ENCODE measurements around the gene ATAD3B.

- TF ChIP-seq, protein P1, sequence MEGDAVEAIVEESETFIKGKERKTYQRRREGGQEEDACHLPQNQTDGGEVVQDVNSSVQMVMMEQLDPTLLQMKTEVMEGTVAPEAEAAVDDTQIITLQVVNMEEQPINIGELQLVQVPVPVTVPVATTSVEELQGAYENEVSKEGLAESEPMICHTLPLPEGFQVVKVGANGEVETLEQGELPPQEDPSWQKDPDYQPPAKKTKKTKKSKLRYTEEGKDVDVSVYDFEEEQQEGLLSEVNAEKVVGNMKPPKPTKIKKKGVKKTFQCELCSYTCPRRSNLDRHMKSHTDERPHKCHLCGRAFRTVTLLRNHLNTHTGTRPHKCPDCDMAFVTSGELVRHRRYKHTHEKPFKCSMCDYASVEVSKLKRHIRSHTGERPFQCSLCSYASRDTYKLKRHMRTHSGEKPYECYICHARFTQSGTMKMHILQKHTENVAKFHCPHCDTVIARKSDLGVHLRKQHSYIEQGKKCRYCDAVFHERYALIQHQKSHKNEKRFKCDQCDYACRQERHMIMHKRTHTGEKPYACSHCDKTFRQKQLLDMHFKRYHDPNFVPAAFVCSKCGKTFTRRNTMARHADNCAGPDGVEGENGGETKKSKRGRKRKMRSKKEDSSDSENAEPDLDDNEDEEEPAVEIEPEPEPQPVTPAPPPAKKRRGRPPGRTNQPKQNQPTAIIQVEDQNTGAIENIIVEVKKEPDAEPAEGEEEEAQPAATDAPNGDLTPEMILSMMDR (IDR thresholded peaks at IDR 0.05; ENCODE audit: insufficient read depth, low read depth, low read length), result no peak
- no peak for TF ChIP-seq EZH2 (IDR thresholded peaks at IDR 0.05; ENCODE audit: insufficient read depth, low read length)
Observed at GRCh38 chr1:1542766-1543705, 71.5 kb downstream of the ATAD3B start.
